ENCODE measurements around the gene CNN3. TPM values are rescaled to one million over a fixed set of nuclear protein-coding genes. Genes with fewer than 3 reads are reported as not detected.
"Not testable (repeated sequence)": the region's sequence is repeated elsewhere in the genome, so short reads cannot be mapped to it uniquely, and the experiment has no call there.

CNN3 gene
- total and polyA plus RNA-seq, 12 donors, result 28.0 to 108 (median 62.5) TPM

- Histone ChIP-seq H3K4me3 (no peak overlapping the region), H3K27me3 (no peaks in the 10 kb centered on the region), H3K36me3 (no peaks in the 10 kb centered on the region), H3K9me3 (no peaks in the 10 kb centered on the region), H3K27ac (no peak overlapping the region), H3K4me1 (peaks cover 8 to 51% (median 18%) of the 10 kb centered on the region in 9 donors)
- 67 to 69% methylated on average over 4 of the region's 4 CpGs for WGBS, 2 donors
- intact Hi-C loops (cut with DNase I), result no loop called here
- ATAC-seq (no peak), DNase-seq (no peak)
- no peak for TF ChIP-seq CTCF (IDR thresholded peaks at IDR 0.05)
These were observed 23.1 kb upstream of the CNN3 start for GRCh38 chr1:94949681-94950661.

GRCh38 chr1:94947437-94947836 is 20.5 kb upstream of the CNN3 start:
- 44 to 50% methylated on average over 1 of the region's 1 CpG for WGBS, 2 donors
- H3K9me3 ChIP-seq, result no peaks in the 10 kb centered on the region
- ATAC-seq, result peak; percentile 62 to 92 (median 80)

GRCh38 chr1:94946886-94947285 is 20.0 kb upstream of the CNN3 start:
- peaks cover 0 to 37% (median 6%) of the 10 kb centered on the region in 9 donors for H3K4me1 ChIP-seq
- peak overlapping the region in 9 of 10 donors; percentile 18 to 78 (median 43) for H3K27ac ChIP-seq
- no peaks in the 10 kb centered on the region for H3K27me3 ChIP-seq
- 49 to 51% methylated on average over 3 of the region's 3 CpGs for WGBS, 2 donors
- H3K36me3 ChIP-seq, result no peaks in the 10 kb centered on the region
- H3K9me3 ChIP-seq, result no peaks in the 10 kb centered on the region
- ATAC-seq (peak in 6 of 8 donors; percentile 13 to 49 (median 24)), DNase-seq (no peak)
- intact Hi-C loops (cut with DNase I), result no loop called here
- TF ChIP-seq CTCF (IDR thresholded peaks at IDR 0.05), result no peak
- H3K4me3 ChIP-seq, result no peak overlapping the region

More at GRCh38 chr1:94947437-94947836, 20.5 kb upstream of the CNN3 start:
- no peak for DNase-seq
- H3K27ac ChIP-seq, result peak overlapping the region; percentile 4 to 78 (median 38)
- peaks cover 0 to 37% (median 8%) of the 10 kb centered on the region in 9 donors for H3K4me1 ChIP-seq
- no peak for TF ChIP-seq CTCF (IDR thresholded peaks at IDR 0.05)
- H3K4me3 ChIP-seq, result no peak overlapping the region
- H3K27me3 ChIP-seq, result no peaks in the 10 kb centered on the region
- intact Hi-C loops (cut with DNase I), result no loop called here
- no peaks in the 10 kb centered on the region for H3K36me3 ChIP-seq

GRCh38 chr1:94942171-94943128 is 15.5 kb upstream of the CNN3 start:
- TF ChIP-seq CTCF (IDR thresholded peaks at IDR 0.05), result no peak
- no peak for ATAC-seq
- H3K36me3 ChIP-seq, result no peaks in the 10 kb centered on the region
- peaks cover 0 to 29% (median 8%) of the 10 kb centered on the region in 9 donors for H3K4me1 ChIP-seq
- DNase-seq, result no peak
- intact Hi-C loops (cut with DNase I), result no loop called here
- no peak overlapping the region for H3K4me3 ChIP-seq
- H3K27ac ChIP-seq, result no peak overlapping the region
- WGBS, 2 donors, result 84 to 95% methylated on average over 8 of the region's 8 CpGs
- H3K27me3 ChIP-seq, result no peaks in the 10 kb centered on the region
- H3K9me3 ChIP-seq, result no peaks in the 10 kb centered on the region

- H3K4me3 ChIP-seq; H3K27ac ChIP-seq; H3K27me3 ChIP-seq; intact Hi-C loops (cut with DNase I); DNase-seq; ATAC-seq; H3K9me3 ChIP-seq; H3K36me3 ChIP-seq: not testable (repeated sequence)
- 91 to 100% methylated on average over 1 of the region's 1 CpG for WGBS, 2 donors
- H3K4me1 ChIP-seq, result peaks cover 0 to 27% (median 4%) of the 10 kb centered on the region in 9 donors
These were observed 14.6 kb upstream of the CNN3 start for GRCh38 chr1:94941480-94941879.
